HepG2 (cell line): Measurements from ENCODE around the gene PTPRD.

Experiments
- CREB1 ChIP-seq, 2 experiments: fragments of 450-650 bp in 1 of 2; IDR thresholded peaks; 2 replicates each; pipeline ENCODE4 v1.6.1; 2016 to 2017; ENCODE audit warnings: control low read depth in 1 of 2, mild to moderate bottlenecking in 1 of 2, missing compliant biosample characterization in 1 of 2, missing genetic modification characterization in 1 of 2
- FOSL1 ChIP-seq: sonication (generic); formaldehyde crosslinking; IDR thresholded peaks from 2 replicates; pipeline ENCODE4 v1.9.0; 2021; ENCODE audit warnings: missing genetic modification reagents, borderline replicate concordance
- KLF12 ChIP-seq: sonication (generic); formaldehyde crosslinking; IDR thresholded peaks from 2 replicates; pipeline ENCODE4 v1.4.0; 2020; ENCODE audit warnings: missing genetic modification reagents, borderline replicate concordance
- MEIS1 ChIP-seq: sonication (generic); formaldehyde crosslinking; IDR thresholded peaks from 2 replicates; pipeline ENCODE4 v1.9.0; 2021; ENCODE audit warnings: mild to moderate bottlenecking, missing genetic modification reagents, moderate library complexity, borderline replicate concordance
- POLR2A ChIP-seq, 2 experiments: IDR thresholded peaks; 2 replicates each; pipeline ENCODE4 v1.6.1; 2011; ENCODE audit warnings: low read depth in 2 of 2, low read length in 2 of 2, mild to moderate bottlenecking in 1 of 2, moderate library complexity in 1 of 2; ENCODE audit not compliant: insufficient read depth in 1 of 2
- ZBTB2 ChIP-seq: sonication (generic); formaldehyde crosslinking; IDR thresholded peaks from 2 replicates; pipeline ENCODE4 v1.8.0; 2022; ENCODE audit warnings: low read depth, missing genetic modification reagents

- no peak for TF ChIP-seq KLF12
- no peak for TF ChIP-seq POLR2A (IDR thresholded peaks at IDR 0.05; ENCODE audit: insufficient read depth in 1 of 2, low read depth in 2 of 2, low read length in 2 of 2)
- TF ChIP-seq CREB1 (IDR thresholded peaks at IDR 0.05), result no peak
- no peak for TF ChIP-seq CREB1 (CRISPR knock-in tag; IDR thresholded peaks at IDR 0.05)
- TF ChIP-seq ZBTB2 (CRISPR knock-in tag), result no peak
- no peak for TF ChIP-seq FOSL1 (CRISPR knock-in tag)
- TF ChIP-seq MEIS1 (CRISPR knock-in tag), result no peak
These were observed 2076.0 kb downstream of the PTPRD start for GRCh38 chr9:8536845-8537244.
